Activated T-cell treated with anti-CD3 and anti-CD28 coated beads for 48 hours (primary cell): ENCODE results near the gene GAS5.
"Not testable (repeated sequence)": the region's sequence is repeated elsewhere in the genome, so short reads cannot be mapped to it uniquely, and the experiment has no call there.

Experiments used
- DNase-seq: peaks from one replicate; pipeline ENCODE4 v3.0.0-alpha.2; 2020; ENCODE audit warnings: low read depth

Gene GAS5

GRCh38 chr1:173869021-173869359 lies 1.2 kb upstream of the GAS5 start:
- no peak for DNase-seq

- DNase-seq, result peak; percentile 94
Observed at GRCh38 chr1:173868266-173869020, 654 bp upstream of the GAS5 start, which contains the start of gene ZBTB37. Gene ZBTB37 (plus strand): TSS chr1:173868380. CDS start chr1:173870226, 1,846 bp downstream.

GRCh38 chr1:173867141-173867752 lies 542 bp downstream of the GAS5 start:
- DNase-seq, result peak; percentile 21

DNA sequence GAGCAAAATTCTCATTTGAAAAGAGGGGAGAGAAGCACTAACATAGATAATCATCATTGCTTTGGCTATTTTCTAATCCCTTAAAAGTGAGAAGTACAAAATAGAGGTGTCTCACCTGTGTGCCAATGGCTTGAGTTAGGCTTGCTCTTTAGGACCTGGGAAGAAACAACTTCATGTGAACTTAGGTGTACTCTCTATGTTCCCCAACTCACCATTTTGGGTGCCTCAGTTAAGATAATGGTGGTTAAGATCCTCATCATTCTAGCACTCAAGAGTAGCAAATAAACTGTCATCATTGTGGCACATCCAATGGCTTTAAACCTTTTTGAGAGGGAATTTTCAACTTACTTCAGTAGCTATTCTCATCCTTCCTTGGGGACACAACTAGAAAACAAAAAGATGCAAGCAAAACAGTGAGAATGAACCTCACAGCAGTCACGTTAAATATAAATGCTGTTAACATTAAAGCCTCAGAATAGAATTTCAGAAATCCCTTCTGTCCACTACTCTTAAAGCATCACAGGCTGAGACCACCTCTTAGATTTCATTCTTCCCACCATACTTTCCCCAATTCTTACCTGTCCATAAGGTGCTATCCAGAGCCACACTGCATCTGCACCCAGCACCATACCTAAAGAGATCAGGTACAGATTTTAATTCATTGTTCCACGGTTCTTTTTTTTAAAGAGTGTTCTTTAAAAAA lies 1.2 kb downstream of the GAS5 start:
- DNase-seq, result no peak

DNA sequence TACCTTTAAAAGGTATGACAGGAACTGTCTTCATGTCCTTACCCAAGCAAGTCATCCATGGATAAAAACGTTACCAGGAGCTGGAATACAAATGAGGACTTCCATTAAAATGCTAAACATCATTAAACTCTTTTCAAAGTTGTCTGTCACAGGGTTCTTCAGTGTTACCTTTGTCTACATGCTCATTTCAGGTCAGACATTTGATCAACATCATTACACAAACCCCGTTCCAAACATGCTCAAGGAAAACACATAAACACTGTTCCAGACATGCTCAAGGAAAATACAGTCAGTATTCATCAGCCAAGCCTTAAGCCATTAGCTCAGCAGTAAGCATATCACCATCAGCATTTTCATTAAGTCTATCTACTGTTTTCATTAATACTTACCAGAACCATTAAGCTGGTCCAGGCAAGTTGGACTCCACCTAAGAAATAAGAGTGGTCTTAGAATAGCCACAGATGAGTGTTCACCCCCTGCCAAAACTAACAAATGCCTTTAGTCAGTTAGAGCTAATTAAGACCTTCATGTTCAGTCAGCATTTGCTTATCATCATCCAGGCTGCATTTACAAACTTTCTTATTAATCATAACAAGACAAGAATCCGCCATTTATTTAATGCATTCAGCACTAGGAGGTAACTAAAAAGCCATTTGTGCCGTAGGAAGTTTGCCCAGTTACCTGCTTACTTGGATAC lies 2.2 kb downstream of the GAS5 start:
- no peak for DNase-seq

DNA sequence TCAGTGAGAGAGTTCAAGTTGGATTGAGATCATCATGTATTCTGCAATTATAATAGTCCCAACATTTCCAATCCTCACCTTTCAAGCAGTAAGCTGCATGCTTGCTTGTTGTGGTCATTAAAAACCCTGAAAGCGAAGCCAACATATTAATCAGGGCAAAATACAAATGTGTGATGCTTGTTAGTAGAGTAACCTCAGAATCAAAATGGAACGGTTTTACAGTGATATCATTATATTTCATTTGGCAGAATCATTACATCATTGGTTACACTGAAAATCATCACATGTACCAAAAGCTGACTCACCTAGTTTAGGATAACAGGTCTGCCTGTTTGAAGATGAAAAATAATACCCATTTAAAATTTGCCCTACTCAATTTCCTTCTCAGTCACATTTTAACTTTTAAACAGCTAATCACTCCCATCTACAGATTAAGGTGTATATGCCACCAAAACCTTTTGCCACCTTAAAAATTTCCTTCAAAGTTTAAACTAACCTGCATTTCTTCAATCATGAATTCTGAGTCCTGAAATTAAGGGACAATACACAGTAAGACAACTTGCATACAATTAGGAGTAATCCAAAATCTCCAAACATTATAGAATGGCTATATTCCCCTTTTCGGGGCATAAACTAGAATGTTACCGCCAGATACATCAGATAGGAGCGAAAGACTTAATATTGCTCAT lies 3.5 kb downstream of the GAS5 start:
- no peak for DNase-seq

DNA sequence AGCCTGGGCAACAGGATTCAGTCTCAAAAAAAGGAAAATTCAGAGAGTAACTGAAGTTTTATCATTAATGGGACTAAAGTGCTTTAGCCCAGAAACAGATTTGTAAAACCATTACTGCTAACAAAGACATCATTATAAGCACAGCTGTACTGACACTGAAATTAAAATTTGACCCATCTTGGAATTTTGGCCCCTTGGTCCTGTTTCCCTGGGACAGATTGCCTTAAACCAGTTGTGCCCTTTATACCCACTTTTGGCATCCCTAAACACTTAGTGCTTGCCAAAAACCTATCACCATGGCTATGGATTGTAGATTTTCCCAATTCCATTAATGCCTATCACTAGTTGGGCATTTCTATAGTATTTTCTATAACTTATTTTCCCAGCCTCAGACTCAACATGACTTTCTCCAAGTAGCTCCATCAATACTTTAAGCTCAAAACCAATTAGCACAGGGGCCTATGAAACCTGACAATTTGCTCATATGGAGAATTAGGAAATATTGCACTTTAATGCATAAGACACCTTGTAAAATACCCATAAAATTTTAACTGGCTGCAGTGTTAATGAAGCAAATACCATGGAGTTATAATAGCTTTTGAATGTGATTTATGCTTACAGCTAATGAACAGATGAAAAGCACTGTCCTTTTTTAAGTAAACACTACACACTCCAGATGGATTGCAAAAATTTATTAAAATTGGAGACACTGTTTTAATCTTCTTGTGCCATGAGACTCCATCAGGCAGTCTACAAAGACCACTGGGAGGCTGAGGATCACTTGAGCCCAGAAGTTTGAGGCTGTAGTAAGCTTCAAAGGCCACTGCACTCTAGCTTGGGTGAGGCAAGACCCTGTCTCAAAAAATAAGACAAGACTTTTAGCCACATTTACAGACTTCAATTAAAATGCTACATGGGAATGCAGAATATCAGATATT lies 4.3 kb downstream of the GAS5 start:
- DNase-seq, result no peak

GRCh38 chr1:173862769-173863223 lies 5.0 kb downstream of the GAS5 start:
- DNase-seq, result no peak

- peak; percentile 44 for DNase-seq
Observed at GRCh38 chr1:173862146-173862768, 5.5 kb downstream of the GAS5 start.

- DNase-seq, result peak; percentile 38
Observed at GRCh38 chr1:173861731-173862145, 6.1 kb downstream of the GAS5 start.

GRCh38 chr1:173860065-173860464 lies 7.7 kb downstream of the GAS5 start:
- DNase-seq, result no peak

DNA sequence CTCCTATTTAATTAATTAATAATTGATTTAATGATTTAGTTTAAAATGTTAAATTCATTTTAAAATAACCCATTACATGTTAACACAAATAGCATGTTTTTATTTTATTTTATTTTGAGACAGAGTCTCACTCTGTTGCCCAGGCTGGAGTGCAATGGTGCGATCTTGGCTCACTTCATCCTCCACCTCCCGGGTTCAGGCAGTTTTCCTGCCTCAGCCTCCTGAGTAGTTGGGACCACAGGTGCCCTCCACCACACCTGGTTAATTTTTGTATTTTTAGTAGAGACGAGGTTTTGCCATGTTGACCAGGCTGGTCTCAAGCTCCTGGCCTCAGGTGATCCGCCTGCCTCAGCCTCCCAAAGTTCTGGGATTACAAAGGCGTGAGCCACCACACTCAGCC lies 8.2 kb downstream of the GAS5 start:
- not testable (repeated sequence) for DNase-seq

- no peak for DNase-seq
Observed at GRCh38 chr1:173857363-173857917, 10.3 kb downstream of the GAS5 start.

DNA sequence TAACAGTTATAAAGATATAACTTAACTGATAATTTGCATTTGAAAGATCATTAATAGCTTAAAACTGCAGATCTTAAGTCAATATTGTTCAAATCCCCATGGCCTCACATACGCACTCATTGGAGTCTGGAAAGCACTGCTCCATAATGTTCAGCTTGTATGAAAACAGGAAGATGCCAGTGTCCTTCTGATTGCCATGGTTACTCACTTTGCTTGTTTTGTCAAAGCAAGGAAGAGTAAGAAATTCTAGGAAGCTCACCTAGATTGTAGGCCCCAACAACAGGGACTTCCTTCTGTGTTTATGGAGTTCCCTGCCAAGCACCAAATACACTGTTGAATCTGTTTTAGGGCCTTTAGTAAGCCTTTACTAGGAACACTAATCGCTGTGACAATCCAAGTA lies 10.9 kb downstream of the GAS5 start:
- DNase-seq, result no peak

- DNase-seq, result no peak
Observed at GRCh38 chr1:173856014-173856413, 11.8 kb downstream of the GAS5 start.

GRCh38 chr1:173853074-173853473 lies 14.7 kb downstream of the GAS5 start:
- no peak for DNase-seq

- DNase-seq, result no peak
Observed at GRCh38 chr1:173852105-173852504, 15.7 kb downstream of the GAS5 start.

DNA sequence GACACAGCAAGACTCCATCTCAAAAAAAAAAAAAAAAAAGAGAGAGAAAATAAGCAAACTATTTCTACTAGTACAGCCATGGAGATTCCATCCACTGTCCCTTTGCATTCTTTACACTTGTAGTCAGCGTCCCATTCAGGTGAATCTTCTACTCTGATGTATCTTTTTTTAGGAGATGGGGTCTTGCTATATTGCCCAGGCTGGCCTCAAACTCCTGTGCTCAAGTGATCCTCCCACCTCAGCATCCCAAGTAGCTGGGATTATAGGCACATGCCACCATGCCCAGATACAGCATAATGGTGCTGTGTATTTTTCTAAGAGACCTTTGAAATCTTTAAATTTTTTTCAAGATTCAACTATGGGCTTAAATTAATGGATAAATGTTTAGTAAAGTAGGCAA lies 35.0 kb downstream of the GAS5 start:
- DNase-seq, result no peak

DNA sequence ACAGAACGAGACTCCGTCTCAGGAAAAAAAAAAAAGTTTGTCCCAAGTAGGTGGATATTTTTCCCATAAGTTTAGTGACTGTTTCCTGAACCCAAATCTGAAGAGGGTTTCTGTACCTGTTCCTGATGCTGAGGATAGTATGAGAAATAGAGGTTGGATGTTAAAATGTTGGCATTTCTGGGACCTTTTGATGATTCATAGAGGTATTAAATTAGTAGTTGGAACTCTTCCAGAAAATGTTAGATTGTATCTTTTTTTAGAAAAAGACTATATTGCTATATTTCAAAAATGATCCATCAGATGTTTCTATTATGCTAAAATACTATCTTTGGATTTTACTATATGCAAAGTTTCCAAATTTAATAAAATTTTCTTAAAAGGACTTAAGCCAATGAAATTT lies 40.2 kb downstream of the GAS5 start:
- DNase-seq, result no peak
